ENCODE results near the gene CACNA1C. TPM values are rescaled to one million over a fixed set of nuclear protein-coding genes. Genes with fewer than 3 reads are reported as not detected.

The CACNA1C gene
- total RNA-seq, 1 donor from 2014 or later: 1.3 TPM

GRCh38 chr12:2461046-2461445 is 408.3 kb downstream of the CACNA1C start:
- DNase-seq (ENCODE audit: low read depth): no peak
- no peaks in the 10 kb centered on the region for H3K27me3 ChIP-seq (ENCODE audit: control insufficient read depth, insufficient read depth, low read length)
- H3K4me3 ChIP-seq (ENCODE audit: low read depth, low read length): no peak overlapping the region
- no peak for TF ChIP-seq CTCF (IDR thresholded peaks at IDR 0.05; ENCODE audit: insufficient read depth, low read length, poor library complexity, severe bottlenecking)
- H3K36me3 ChIP-seq (ENCODE audit: control insufficient read depth, insufficient read depth, low read length): no peaks in the 10 kb centered on the region

DNA sequence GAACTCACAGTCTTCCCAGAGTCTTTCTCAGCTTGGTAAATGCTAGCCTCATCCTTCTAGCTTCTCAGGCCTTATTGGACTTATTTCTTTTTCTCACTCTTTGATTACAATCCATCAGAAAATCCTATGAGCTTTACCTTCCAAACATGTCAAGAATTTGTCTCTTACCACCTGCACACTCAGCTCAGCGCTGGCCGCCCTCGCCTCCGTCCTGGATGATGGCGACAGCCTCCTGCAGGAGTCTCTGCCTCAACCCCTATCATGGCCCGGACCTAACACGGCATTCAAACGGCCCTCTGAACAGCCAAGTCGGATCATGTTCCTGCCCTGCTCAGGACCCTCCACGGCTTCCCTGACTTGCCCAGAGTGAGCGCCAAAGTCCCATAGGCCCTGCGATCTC is 408.9 kb downstream of the CACNA1C start:
- H3K4me3 ChIP-seq (ENCODE audit: low read depth, low read length): no peak overlapping the region
- H3K27me3 ChIP-seq (ENCODE audit: control insufficient read depth, insufficient read depth, low read length): no peaks in the 10 kb centered on the region
- no peak for TF ChIP-seq CTCF (IDR thresholded peaks at IDR 0.05; ENCODE audit: insufficient read depth, low read length, poor library complexity, severe bottlenecking)
- no peak for DNase-seq (ENCODE audit: low read depth)
- H3K36me3 ChIP-seq (ENCODE audit: control insufficient read depth, insufficient read depth, low read length): no peaks in the 10 kb centered on the region

GRCh38 chr12:2462087-2462486 is 409.3 kb downstream of the CACNA1C start:
- DNase-seq (ENCODE audit: low read depth): no peak
- TF ChIP-seq CTCF (IDR thresholded peaks at IDR 0.05; ENCODE audit: insufficient read depth, low read length, poor library complexity, severe bottlenecking): no peak
- H3K27me3 ChIP-seq (ENCODE audit: control insufficient read depth, insufficient read depth, low read length): peaks cover under 1% of the 10 kb centered on the region
- H3K36me3 ChIP-seq (ENCODE audit: control insufficient read depth, insufficient read depth, low read length): no peaks in the 10 kb centered on the region
- no peak overlapping the region for H3K4me3 ChIP-seq (ENCODE audit: low read depth, low read length)

- no peak for TF ChIP-seq CTCF (IDR thresholded peaks at IDR 0.05; ENCODE audit: insufficient read depth, low read length, poor library complexity, severe bottlenecking)
- H3K36me3 ChIP-seq (ENCODE audit: control insufficient read depth, insufficient read depth, low read length): no peaks in the 10 kb centered on the region
- peaks cover 2% of the 10 kb centered on the region for H3K27me3 ChIP-seq (ENCODE audit: control insufficient read depth, insufficient read depth, low read length)
- H3K4me3 ChIP-seq (ENCODE audit: low read depth, low read length): no peak overlapping the region
- no peak for DNase-seq (ENCODE audit: low read depth)
These were observed 410.9 kb downstream of the CACNA1C start for GRCh38 chr12:2463719-2464118.

DNA sequence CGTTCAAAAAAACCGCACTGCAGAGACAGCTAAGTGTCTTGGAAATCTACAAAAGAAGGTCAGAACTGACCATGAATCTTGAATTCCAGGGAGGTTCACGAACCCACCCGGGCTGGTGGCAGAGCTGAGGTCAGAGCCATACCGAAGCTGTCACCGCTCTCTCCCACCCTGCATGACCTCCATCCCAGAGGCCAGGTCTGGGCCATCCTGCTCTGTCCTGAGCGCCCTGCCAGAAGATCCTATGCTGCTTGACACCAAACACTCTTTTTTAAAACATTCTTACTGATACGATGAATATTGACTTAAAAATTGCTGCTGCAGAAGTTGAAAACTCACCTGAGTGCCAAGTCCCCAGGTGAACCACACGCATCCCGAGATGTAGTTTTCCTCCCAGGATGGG is 412.9 kb downstream of the CACNA1C start:
- no peak overlapping the region for H3K4me3 ChIP-seq (ENCODE audit: low read depth, low read length)
- H3K27me3 ChIP-seq (ENCODE audit: control insufficient read depth, insufficient read depth, low read length): peaks cover 2% of the 10 kb centered on the region
- no peak for TF ChIP-seq CTCF (IDR thresholded peaks at IDR 0.05; ENCODE audit: insufficient read depth, low read length, poor library complexity, severe bottlenecking)
- DNase-seq (ENCODE audit: low read depth): no peak
- no peaks in the 10 kb centered on the region for H3K36me3 ChIP-seq (ENCODE audit: control insufficient read depth, insufficient read depth, low read length)

DNA sequence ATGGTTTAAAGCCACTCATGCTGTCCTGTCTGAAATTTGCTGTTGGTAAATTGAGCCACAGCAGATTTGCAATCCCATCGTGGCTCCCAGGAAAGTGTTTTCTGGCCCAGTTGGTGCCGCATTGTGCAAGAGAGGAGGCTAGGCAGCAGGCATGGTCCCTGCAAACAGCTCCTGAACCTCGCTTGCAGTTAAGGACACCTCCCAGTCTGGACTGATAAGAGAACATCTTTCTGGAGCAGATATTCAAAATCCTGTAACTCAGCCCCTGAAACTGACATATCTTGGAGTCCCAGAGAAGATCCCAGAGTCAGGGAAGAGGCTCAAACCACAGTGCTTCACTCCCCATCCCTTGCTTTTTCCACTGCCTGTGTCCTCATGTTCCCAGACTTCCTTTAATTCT is 413.4 kb downstream of the CACNA1C start:
- no peak for DNase-seq (ENCODE audit: low read depth)
- Histone ChIP-seq H3K4me3 (ENCODE audit: low read depth, low read length) (no peak overlapping the region), H3K36me3 (ENCODE audit: control insufficient read depth, insufficient read depth, low read length) (no peaks in the 10 kb centered on the region), H3K27me3 (ENCODE audit: control insufficient read depth, insufficient read depth, low read length) (peaks cover 2% of the 10 kb centered on the region)
- no peak for TF ChIP-seq CTCF (IDR thresholded peaks at IDR 0.05; ENCODE audit: insufficient read depth, low read length, poor library complexity, severe bottlenecking)

Data from kidney epithelial cell (primary cell).